HepG2 (cell line): ENCODE data around the gene CD302. TPM values are rescaled to one million over a fixed set of nuclear protein-coding genes. Genes with fewer than 3 reads are reported as not detected.

Source experiments
- ATAC-seq: fragments of 200-7000 bp; cut with Tn5 transposase; 3 replicates; pipeline ENCODE4 v1.9.1; 2020; ENCODE audit warnings: mild to moderate bottlenecking, moderate library complexity
- BruUV-seq: library from RNA; stranded (reverse); fragments of 400-500 nt; replicated peaks from 2 replicates; lab custom pipeline; 2021; lab: Mats Ljungman, UMichigan
- CTCF ChIA-PET: fragments of 300-600 bp; formaldehyde crosslinking; extraction: SDS; loops from one replicate; lab custom pipeline; 2021; ENCODE audit warnings: low total read pairs, inconsistent platforms, low intra/inter-chr PET ratio; lab: Yijun Ruan, JAX
- POLR2A ChIA-PET: fragments of 350-600 bp; sonication (Branson Sonifier 250); formaldehyde crosslinking; loops from one replicate; lab custom pipeline; 2020; ENCODE audit warnings: antibody characterized with exemption, inconsistent platforms; lab: Yijun Ruan, JAX
- DNase-seq: peaks from one replicate; pipeline ENCODE4 v3.0.0-alpha.2; 2015; ENCODE audit warnings: low spot score
- FAIRE-seq: peaks from 3 replicates; lab custom pipeline; 2011; peaks lifted over from hg19 to GRCh38; lab: Jason Lieb, UNC
- H2AFZ ChIP-seq: one replicate; pipeline ENCODE4 v1.6.1; 2011; ENCODE audit warnings: low read length, inconsistent platforms
- H3K27ac ChIP-seq: fragments of 300-600 bp; 3 replicates; pipeline ENCODE4 v1.8.0; 2011; ENCODE audit warnings: mixed run types, mild to moderate bottlenecking, mixed read lengths, low read length, inconsistent platforms; ENCODE audit not compliant: insufficient read depth; ENCODE audit errors: extremely low read length
- H3K27me3 ChIP-seq, 2 experiments: fragments of 200-600 bp in 1 of 2; 2 replicates in 1 of 2; 3 replicates in 1 of 2; pipeline versions ENCODE4 v1.6.0 to v1.8.0; 2011; ENCODE audit warnings: low read length in 2 of 2, mild to moderate bottlenecking in 2 of 2, moderate library complexity in 2 of 2, inconsistent platforms in 1 of 2; ENCODE audit not compliant: insufficient read depth in 2 of 2, control insufficient read depth in 1 of 2
- H3K36me3 ChIP-seq, 2 experiments: fragments of 200-600 bp in 1 of 2; replicated peaks in 1 of 2; 2 replicates in 1 of 2; 3 replicates in 1 of 2; pipeline versions ENCODE4 v1.5.1 to v1.8.0; 2011; ENCODE audit warnings: low read length in 2 of 2, inconsistent platforms in 1 of 2; ENCODE audit not compliant: insufficient read depth in 2 of 2, control insufficient read depth in 1 of 2
- H3K4me1 ChIP-seq: 2 replicates; pipeline ENCODE4 v1.5.1; 2012; ENCODE audit warnings: low read length, inconsistent platforms; ENCODE audit not compliant: insufficient read depth
- H3K4me2 ChIP-seq: 2 replicates; pipeline ENCODE4 v1.6.0; 2011; ENCODE audit warnings: low read depth, low read length, inconsistent platforms
- H3K4me3 ChIP-seq, 3 experiments: fragments of 200-600 bp in 1 of 3; sonication (generic), shearing (Covaris generic) in 1 of 3; replicated peaks in 1 of 3; 2 replicates each; pipeline ENCODE4 v1.5.1; 2011 to 2016; ENCODE audit warnings: low read length in 3 of 3, inconsistent platforms in 2 of 3, low read depth in 2 of 3, mild to moderate bottlenecking in 2 of 3, control low read depth in 1 of 3, mixed read lengths in 1 of 3; ENCODE audit not compliant: insufficient read depth in 1 of 3
- H3K79me2 ChIP-seq: one replicate; pipeline ENCODE4 v1.6.1; 2011; ENCODE audit warnings: low read length, inconsistent platforms; ENCODE audit not compliant: insufficient read depth
- H3K9ac ChIP-seq: 2 replicates; pipeline ENCODE4 v1.6.0; 2011; ENCODE audit warnings: mild to moderate bottlenecking, low read depth, low read length, inconsistent platforms; ENCODE audit not compliant: insufficient read depth
- H3K9me3 ChIP-seq: 2 replicates; pipeline ENCODE4 v1.5.1; 2012; ENCODE audit warnings: mild to moderate bottlenecking, low read length
- H4K20me1 ChIP-seq: 2 replicates; pipeline ENCODE4 v1.6.0; 2011; ENCODE audit warnings: inconsistent platforms, mild to moderate bottlenecking, low read length, moderate library complexity; ENCODE audit not compliant: insufficient read depth
- AGO2 ChIP-seq: fragments of 200-400 bp; formaldehyde crosslinking; optimal IDR thresholded peaks from 2 replicates; pipeline ENCODE3; 2017; ENCODE audit warnings: mild to moderate bottlenecking, low read depth, low read length, moderate library complexity
- CBX1 ChIP-seq: IDR thresholded peaks from one replicate; pipeline ENCODE4 v1.6.1; 2016; ENCODE audit warnings: antibody characterized with exemption, low read depth
- CBX5 ChIP-seq: sonication (generic); formaldehyde crosslinking; IDR thresholded peaks from 2 replicates; pipeline ENCODE4 v1.4.0; 2020; ENCODE audit warnings: missing genetic modification reagents, borderline replicate concordance
- ONECUT2 ChIP-seq: sonication (generic); formaldehyde crosslinking; IDR thresholded peaks from 2 replicates; pipeline ENCODE4 v1.4.0; 2020; ENCODE audit warnings: missing genetic modification reagents
- PHF20 ChIP-seq: sonication (generic); formaldehyde crosslinking; IDR thresholded peaks from 2 replicates; pipeline ENCODE4 v1.5.0; 2020; ENCODE audit warnings: mild to moderate bottlenecking, missing genetic modification reagents
- RBM22 ChIP-seq: fragments of 200-400 bp; formaldehyde crosslinking; optimal IDR thresholded peaks from 2 replicates; pipeline ENCODE3; 2017; ENCODE audit warnings: mild to moderate bottlenecking, low read length, moderate library complexity
- TRIM22 ChIP-seq: fragments of 450-650 bp; IDR thresholded peaks from 2 replicates; pipeline ENCODE4 v1.6.1; 2017
- ZNF12 ChIP-seq: sonication (generic); formaldehyde crosslinking; IDR thresholded peaks from 2 replicates; pipeline ENCODE4 v1.5.0; 2020; ENCODE audit warnings: missing genetic modification reagents
- ZNF577 ChIP-seq: sonication (generic); formaldehyde crosslinking; IDR thresholded peaks from 2 replicates; pipeline ENCODE4 v1.4.0; 2020; ENCODE audit warnings: mild to moderate bottlenecking, low read depth, missing genetic modification reagents, borderline replicate concordance
- ZNF7 ChIP-seq: IDR thresholded peaks from 2 replicates; pipeline ENCODE4 v1.6.1; 2016; ENCODE audit warnings: missing biosample characterization, missing genetic modification reagents
- WGBS: methylation state at CpG from one replicate; pipeline ENCODE4 v1.1.6; 2017; ENCODE audit warnings: low lambda C conversion rate; 5-methylcytosine and 5-hydroxymethylcytosine counted together
- in situ Hi-C: cut with HindIII; loops from 2 replicates; pipeline ENCODE4 v1.10.0; 2017; ENCODE audit warnings: low pct_unique_long_range_greater_than_20kb; ENCODE audit not compliant: extremely low pct_ligation_motif_present
- intact Hi-C: fragments of 100-400 bp; cut with micrococcal nuclease; formaldehyde crosslinking; loops from one replicate; pipeline ENCODE4 v1.10.0; 2022; ENCODE audit not compliant: unreplicated experiment
- polyA plus RNA-seq, 8 experiments: library from polyadenylated mRNA; depleted of rRNA in 3 of 8; stranded (reverse) in 7 of 8; unstranded in 1 of 8; fragments of >200 nt; fragmentation: Illumina TruSeq in 4 of 8; extraction: Trizol in 4 of 8; gene quantifications; 2 replicates each; pipeline versions ENCODE4 v1.2.1 to v1.2.3, GENCODE V29; 2011 to 2016; ENCODE audit warnings: low read depth in 4 of 8, missing spikeins in 1 of 8, mixed read lengths in 1 of 8; ENCODE audit not compliant: insufficient read depth in 1 of 8
- total RNA-seq, 5 experiments: library from RNA; depleted of rRNA; stranded (reverse); fragments of >200 nt; fragmentation: Illumina TruSeq; extraction: Trizol; gene quantifications; 2 replicates each; pipeline ENCODE4 v1.2.3, GENCODE V29; 2016; ENCODE audit warnings: low read depth in 1 of 5
- TF ChIP-seq, protein P1 (sequence below): sonication (generic); formaldehyde crosslinking; IDR thresholded peaks from 2 replicates; pipeline ENCODE4 v1.4.0; 2020; ENCODE audit warnings: missing genetic modification reagents

CD302 gene
- total and polyA plus RNA-seq, 2 of the 13 experiments (the other 11 are each of a cell fraction or from before 2014, with no cell fraction given): 8.0 to 15.6 TPM

DNA sequence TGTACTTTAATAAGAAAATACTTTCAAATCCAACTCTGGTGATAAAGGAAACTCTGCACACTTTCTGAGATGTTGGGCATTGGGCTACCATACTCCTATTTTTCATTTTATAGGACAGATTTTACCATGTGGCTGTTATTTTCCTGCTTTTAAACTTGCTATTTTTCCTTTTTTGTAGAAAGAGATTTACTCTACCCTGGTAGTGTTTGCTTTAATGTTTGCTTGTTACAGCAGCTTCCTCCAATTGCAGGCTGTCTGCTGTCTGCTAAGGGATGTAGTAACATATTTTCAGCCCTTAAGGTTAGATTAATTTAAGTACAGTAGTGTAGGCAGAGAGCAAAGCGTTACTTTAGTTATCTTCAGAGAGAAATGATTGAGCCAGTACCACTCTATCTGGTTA, 47.1 kb downstream of the CD302 start:
- H3K9ac ChIP-seq: no peak overlapping the region
- ChIA-PET CTCF (no interaction called here), POLR2A (no interaction called here)
- TF ChIP-seq ZNF577 (CRISPR knock-in tag) (no peak), CBX1 (no peak), PHF20 (CRISPR knock-in tag) (no peak), ZNF7 (CRISPR knock-in tag) (peak; percentile 57; the same call in 1 of the 2 replicates), RBM22 (peak; percentile 21), ONECUT2 (no peak), CBX5 (CRISPR knock-in tag) (no peak), ZNF12 (CRISPR knock-in tag) (peak; percentile 95), TRIM22 (no peak), AGO2 (peak; percentile 37)
- TF ChIP-seq, protein P1, sequence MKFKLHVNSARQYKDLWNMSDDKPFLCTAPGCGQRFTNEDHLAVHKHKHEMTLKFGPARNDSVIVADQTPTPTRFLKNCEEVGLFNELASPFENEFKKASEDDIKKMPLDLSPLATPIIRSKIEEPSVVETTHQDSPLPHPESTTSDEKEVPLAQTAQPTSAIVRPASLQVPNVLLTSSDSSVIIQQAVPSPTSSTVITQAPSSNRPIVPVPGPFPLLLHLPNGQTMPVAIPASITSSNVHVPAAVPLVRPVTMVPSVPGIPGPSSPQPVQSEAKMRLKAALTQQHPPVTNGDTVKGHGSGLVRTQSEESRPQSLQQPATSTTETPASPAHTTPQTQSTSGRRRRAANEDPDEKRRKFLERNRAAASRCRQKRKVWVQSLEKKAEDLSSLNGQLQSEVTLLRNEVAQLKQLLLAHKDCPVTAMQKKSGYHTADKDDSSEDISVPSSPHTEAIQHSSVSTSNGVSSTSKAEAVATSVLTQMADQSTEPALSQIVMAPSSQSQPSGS: no peak
- ATAC-seq: no peak
- intact Hi-C loops (no loop called here), in situ Hi-C loops (no loop called here)
- no peaks in the 10 kb centered on the region; the same call in 1 of the 2 replicates for H4K20me1 ChIP-seq
- FAIRE-seq: no peak
- peaks cover 11 to 84% of the 10 kb centered on the region in 2 experiments for H3K36me3 ChIP-seq
- H3K27me3 ChIP-seq: no peaks in the 10 kb centered on the region
- no peak for DNase-seq
- WGBS: 98% methylated on average over 1 of the region's 1 CpG
- BruUV-seq: no TSS peak
- no peak overlapping the region for H3K27ac ChIP-seq
- no peaks in the 10 kb centered on the region for H3K9me3 ChIP-seq
- no peak overlapping the region for H3K4me2 ChIP-seq
- H2AFZ ChIP-seq: no peak overlapping the region
- H3K4me1 ChIP-seq: no peaks in the 10 kb centered on the region
- no peak overlapping the region for H3K4me3 ChIP-seq
- peaks cover 5% of the 10 kb centered on the region for H3K79me2 ChIP-seq
